Activated CD4-positive, alpha-beta T cell treated with anti-CD3 and anti-CD28 coated beads, Interleukin-2, amount 50 U/mL, for 16 hours (primary cell): ENCODE measurements around the gene PIEZO1.
"Not testable (repeated sequence)": the region's sequence is repeated elsewhere in the genome, so short reads cannot be mapped to it uniquely, and the experiment has no call there.

ENCODE experiments used
- DNase-seq: peaks from one replicate; pipeline ENCODE4 v3.0.0-alpha.2; 2020

The PIEZO1 gene

GRCh38 chr16:88804173-88804551 is 19.1 kb upstream of the PIEZO1 start:
- no peak for DNase-seq

DNA sequence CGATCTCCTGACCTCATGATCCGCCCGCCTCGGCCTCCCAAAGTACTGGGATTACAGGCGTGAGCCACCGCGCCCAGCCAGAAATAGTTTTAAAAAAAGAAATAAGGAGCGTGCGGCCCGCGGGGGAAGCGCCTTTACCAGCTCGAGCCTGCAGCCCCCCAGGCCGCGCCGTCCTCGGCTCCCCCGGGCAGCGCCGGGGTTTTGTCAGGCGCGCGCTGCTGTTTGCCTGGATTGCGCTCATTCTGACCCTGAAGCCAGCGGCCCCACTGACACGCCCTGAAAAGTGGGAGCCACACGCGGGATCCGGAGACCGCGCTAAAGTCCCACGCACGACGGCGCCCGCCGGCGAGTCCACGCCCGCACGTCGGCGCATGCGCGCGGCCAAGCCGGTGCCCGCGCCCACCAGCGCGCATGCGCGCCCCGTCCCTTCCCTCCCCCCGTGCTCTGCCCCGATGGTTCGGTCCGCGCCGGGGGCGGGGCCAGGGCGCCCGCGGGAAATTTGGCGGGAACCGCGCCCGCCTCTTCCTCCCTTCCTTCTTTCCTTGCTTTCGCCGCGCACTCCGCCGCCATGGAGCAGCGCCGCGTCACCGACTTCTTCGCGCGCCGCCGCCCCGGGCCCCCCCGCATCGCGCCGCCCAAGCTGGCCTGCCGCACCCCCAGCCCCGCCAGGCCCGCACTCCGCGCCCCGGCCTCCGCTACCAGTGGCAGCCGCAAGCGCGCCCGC is 18.4 kb upstream of the PIEZO1 start, which contains the start of gene CDT1:
TSS of gene CDT1 (plus strand) at position 526 of the 724 bp plus-strand sequence. CDS start at position 569, 43 bp downstream.
- peak; percentile 87 for DNase-seq

DNA sequence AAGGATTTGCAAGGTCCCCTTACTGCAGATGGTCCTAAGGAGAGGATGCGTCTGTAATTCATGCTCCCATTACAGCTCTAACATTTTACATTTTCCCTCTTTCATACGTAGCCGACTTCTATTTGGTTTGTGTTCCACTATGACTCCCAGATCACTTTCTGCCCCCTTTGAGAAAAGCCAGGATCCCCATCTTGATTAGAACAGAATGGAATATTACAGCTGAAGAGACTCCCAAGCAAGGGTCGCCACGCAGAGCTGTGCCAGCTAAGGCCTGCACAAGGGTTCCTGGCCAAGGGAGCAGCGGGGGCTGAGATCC is 15.2 kb upstream of the PIEZO1 start:
- no peak for DNase-seq

GRCh38 chr16:88799569-88800276 is 14.7 kb upstream of the PIEZO1 start:
- DNase-seq = no peak

DNA sequence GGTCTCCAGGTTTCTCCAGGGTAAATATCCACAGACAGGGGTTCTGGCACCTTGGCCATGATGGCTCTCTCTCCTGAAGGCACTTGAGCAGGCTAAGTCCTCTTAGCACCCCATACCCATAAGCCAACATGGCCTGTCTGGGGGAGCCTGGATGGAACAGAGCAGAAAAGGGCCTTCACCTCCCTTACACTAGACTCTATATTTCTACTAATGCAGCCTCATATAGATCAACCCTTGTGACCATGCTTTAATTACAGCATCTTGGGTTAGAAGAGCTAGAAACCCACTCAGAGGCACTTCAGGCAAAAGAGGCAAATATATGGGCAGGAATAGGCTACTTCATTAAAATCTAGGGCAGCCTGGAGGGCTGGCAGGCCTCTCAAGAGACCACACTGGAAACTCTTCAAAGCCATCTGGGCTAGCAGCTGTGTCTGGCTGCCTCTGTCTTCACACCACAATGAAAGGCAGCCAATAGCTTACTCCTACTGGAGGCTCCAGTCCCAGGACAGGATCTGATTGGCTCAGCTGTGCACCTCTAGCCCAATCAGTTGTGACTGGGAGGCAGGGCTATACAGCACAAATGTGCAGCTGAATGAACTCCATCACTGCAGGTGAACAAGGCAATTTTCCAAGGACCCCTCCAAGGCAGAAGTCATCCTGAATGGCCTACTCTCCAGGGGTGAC is 13.9 kb upstream of the PIEZO1 start:
- no peak for DNase-seq

DNA sequence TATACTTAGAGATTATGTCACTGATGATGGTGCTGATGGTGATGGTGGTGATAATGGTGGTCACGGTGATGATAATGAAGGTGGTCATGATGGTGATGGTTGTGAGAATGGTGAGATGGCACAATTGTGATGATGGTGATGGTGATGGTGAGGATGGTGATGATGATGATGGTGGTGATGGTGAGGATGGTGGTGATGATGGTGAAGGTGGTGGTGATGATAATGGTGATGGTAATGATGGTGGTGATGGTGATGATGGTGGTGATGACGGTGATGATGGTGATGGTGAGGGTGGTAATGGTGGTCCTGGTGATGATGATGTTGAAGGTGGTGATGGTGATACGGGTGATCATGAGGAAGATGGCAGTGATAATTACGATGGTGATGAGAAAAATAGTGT is 13.1 kb upstream of the PIEZO1 start:
- no peak for DNase-seq

GRCh38 chr16:88796278-88796677 is 11.3 kb upstream of the PIEZO1 start:
- DNase-seq = no peak

GRCh38 chr16:88793251-88793954 is 8.4 kb upstream of the PIEZO1 start:
- no peak for DNase-seq

DNA sequence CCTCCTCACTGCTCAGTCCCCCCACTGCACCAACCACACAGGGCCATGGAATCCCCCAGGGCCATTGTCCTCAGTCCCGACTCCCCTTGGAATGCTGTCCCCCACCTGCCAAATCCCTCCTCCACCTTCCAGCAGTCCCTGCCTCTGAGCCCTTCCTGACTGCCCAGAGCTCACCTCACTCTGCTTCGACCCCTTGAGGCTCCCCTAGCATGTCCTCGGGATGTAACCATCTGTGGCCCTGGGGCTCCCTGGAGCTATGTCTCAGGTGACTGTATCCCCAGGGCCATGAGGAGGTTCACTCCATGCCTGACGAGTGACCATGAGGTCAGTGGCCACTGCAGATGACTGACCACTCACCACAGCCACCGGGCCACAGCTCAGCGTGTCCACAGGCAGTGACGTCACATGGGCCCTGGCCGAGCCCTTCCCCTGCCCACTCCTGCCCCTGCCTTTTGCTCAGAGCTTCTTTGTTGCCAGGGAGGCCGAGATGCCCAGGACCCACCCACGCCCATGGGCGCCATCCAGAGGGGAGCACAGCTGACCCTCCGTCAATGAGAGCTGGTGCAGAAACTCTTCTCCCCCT is 7.7 kb upstream of the PIEZO1 start:
- no peak for DNase-seq

DNA sequence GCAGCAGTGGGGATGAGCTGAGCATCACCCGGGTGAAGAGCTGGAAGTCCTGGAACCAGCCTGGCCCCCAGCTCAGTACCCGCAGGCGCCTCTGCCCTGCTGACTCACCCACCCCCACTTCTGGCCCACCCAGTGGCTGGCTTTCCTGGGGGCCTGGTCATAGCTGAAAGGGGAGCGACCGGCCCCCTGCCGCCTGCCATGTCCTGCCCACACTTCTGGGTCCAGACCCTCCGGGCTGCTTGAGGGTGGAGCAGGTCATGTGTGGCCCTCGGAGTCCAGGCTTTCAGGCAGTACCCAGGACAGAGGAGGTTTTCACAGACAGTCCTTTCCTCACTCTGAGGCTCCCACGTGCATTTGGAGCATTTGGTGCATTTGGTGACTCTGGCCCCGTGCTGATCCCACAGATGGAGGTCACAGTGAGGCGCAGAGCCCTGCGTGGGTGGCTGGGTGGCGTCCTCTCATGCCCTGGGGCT is 7.1 kb upstream of the PIEZO1 start:
- no peak for DNase-seq

- peak; percentile 74 for DNase-seq
Observed at GRCh38 chr16:88790312-88791211, 5.5 kb upstream of the PIEZO1 start.

GRCh38 chr16:88789594-88789993 is 4.6 kb upstream of the PIEZO1 start:
- DNase-seq = no peak

GRCh38 chr16:88788749-88789148 is 3.7 kb upstream of the PIEZO1 start:
- DNase-seq = not testable (repeated sequence)

DNA sequence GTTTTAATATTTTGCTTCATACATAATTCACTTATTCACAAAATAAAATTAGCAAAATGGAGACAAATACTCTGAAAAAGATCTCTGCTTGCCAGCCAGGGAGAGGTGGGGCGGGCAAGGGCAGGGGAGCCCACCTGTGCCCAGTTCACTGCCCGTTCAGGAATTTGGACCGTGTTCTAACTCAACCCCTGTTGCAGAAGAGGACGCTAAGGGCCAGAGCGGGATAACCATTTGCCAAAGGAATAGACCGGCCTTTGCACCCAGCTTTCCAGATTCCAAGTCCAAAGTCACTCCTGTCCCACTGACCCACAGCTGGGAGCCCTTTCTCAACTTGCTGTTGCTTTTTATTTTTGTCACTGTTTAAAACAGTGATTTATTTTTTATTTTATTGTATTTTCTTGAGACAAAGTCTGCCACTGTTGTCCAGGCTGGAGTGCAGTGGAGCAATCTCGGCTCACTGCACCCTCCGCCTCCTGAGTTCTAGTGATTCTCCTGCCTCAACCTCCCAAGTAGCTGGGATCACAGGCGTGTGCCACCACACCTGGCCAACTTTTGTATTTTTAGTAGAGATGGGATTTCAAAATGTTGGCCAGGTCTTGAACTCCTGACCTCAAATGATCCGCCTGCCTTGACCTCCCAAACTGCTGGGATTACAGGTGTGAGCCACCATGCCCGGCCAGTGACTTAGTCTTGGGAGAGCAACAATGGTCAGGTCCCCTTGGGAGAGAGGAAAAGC is 2.7 kb upstream of the PIEZO1 start:
- no peak for DNase-seq

- no peak for DNase-seq
Observed at GRCh38 chr16:88784856-88785105, 239 bp downstream of the PIEZO1 start.

DNA sequence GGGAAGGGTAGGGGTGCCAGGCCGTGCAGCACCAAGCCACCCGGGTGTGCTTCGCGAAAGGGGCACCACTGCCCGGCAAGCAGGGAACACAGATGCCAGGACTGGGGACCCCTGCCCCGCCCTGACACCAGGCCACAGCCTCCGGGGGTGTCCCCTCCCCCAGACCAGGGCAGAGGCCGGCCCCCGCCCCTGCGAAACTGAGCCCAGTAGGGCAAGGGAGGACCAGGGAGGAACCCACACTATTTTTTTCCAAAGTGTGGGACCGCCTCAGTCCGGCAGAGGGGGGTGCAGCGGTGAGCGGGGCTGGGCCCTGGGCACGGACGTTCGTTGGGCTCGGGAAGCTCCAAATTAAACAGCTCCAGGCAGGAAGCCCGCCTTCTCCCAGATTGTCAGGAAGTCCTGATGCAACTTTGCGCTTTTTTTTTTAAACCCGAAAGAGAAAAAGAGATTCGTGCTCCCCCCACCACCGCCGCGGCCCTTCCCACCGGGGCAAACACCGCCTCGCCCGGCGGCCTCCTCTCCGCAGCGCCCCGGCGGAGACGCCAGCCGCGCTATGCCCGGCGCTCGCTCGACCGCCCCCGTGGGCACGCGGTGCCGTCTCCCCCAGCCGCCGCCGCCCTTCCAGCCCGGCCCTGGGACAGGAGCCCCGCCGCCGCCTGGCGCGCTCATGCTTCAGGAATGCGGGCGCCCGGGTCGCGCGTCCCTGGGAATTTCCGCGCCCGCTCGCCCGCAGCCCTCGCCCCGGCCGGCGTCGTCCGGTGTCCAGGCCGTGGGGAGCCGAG is 755 bp downstream of the PIEZO1 start:
- peak; percentile 58 for DNase-seq

GRCh38 chr16:88783391-88784073 is 1.5 kb downstream of the PIEZO1 start:
- DNase-seq = no peak

GRCh38 chr16:88782454-88783390 is 2.3 kb downstream of the PIEZO1 start:
- DNase-seq = peak; percentile 91
